ENCODE measurements around the gene GAL3ST3. TPM values are rescaled to one million over a fixed set of nuclear protein-coding genes. Genes with fewer than 3 reads are reported as not detected.

GAL3ST3 gene
- polyA plus RNA-seq, 1 experiment, result not detected

- no peak for DNase-seq (ENCODE audit: low read depth)
- TF ChIP-seq CTCF (IDR thresholded peaks at IDR 0.05; ENCODE audit: insufficient read depth, low read depth, low read length), result no peak
- no peak overlapping the region for H3K4me3 ChIP-seq (ENCODE audit: low read depth, low read length)
- POLR2A ChIA-PET, result no interaction called here
- peaks cover 6% of the 10 kb centered on the region; the same call in 1 of the 2 replicates for H3K36me3 ChIP-seq (ENCODE audit: control insufficient read depth, insufficient read depth, low read length)
- CTCF ChIA-PET, result interaction anchor here (1.5 to 1.6 kb wide), 2 partner anchors 51 to 147 kb away, joined by 3 read pairs; no protein-coding TSS in a partner anchor
- no peaks in the 10 kb centered on the region for H3K27me3 ChIP-seq (ENCODE audit: control insufficient read depth, insufficient read depth, low read length)
These were observed 24.7 kb upstream of the GAL3ST3 start for GRCh38 chr11:66073669-66074068.

GRCh38 chr11:66072518-66072917 is 23.6 kb upstream of the GAL3ST3 start:
- no peak for TF ChIP-seq CTCF (IDR thresholded peaks at IDR 0.05; ENCODE audit: insufficient read depth, low read depth, low read length)
- Histone ChIP-seq H3K27me3 (ENCODE audit: control insufficient read depth, insufficient read depth, low read length) (no peaks in the 10 kb centered on the region), H3K36me3 (ENCODE audit: control insufficient read depth, insufficient read depth, low read length) (peaks cover 15% of the 10 kb centered on the region), H3K4me3 (ENCODE audit: low read depth, low read length) (no peak overlapping the region)
- ChIA-PET CTCF (no interaction called here), POLR2A (no interaction called here)
- DNase-seq (ENCODE audit: low read depth), result no peak

GRCh38 chr11:66072081-66072480 is 23.1 kb upstream of the GAL3ST3 start:
- POLR2A ChIA-PET, result no interaction called here

GRCh38 chr11:66071381-66071801 is 22.4 kb upstream of the GAL3ST3 start:
- no peak for DNase-seq (ENCODE audit: low read depth)
- no peak for TF ChIP-seq CTCF (IDR thresholded peaks at IDR 0.05; ENCODE audit: insufficient read depth, low read depth, low read length)
- Histone ChIP-seq H3K36me3 (ENCODE audit: control insufficient read depth, insufficient read depth, low read length) (peaks cover 23% of the 10 kb centered on the region), H3K27me3 (ENCODE audit: control insufficient read depth, insufficient read depth, low read length) (no peaks in the 10 kb centered on the region), H3K4me3 (ENCODE audit: low read depth, low read length) (peak overlapping the region; percentile 84)
- ChIA-PET CTCF (interaction anchor here (0.8 to 5.2 kb wide), 7 partner anchors 8 to 154 kb away, joined by 3 to 125 read pairs (median 7); partner anchors contain the start of gene SF3B2), POLR2A (no interaction called here)

More at GRCh38 chr11:66072081-66072480, 23.1 kb upstream of the GAL3ST3 start:
- Histone ChIP-seq H3K4me3 (ENCODE audit: low read depth, low read length) (peak overlapping the region; percentile 84), H3K27me3 (ENCODE audit: control insufficient read depth, insufficient read depth, low read length) (no peaks in the 10 kb centered on the region), H3K36me3 (ENCODE audit: control insufficient read depth, insufficient read depth, low read length) (peaks cover 17% of the 10 kb centered on the region)
- no peak for DNase-seq (ENCODE audit: low read depth)
- TF ChIP-seq CTCF (IDR thresholded peaks at IDR 0.05; ENCODE audit: insufficient read depth, low read depth, low read length), result no peak
- CTCF ChIA-PET, result interaction anchor here (1.7 to 2.2 kb wide), 2 partner anchors 9 to 27 kb away, joined by 7 to 9 read pairs; no protein-coding TSS in a partner anchor

- H3K27me3 ChIP-seq (ENCODE audit: control insufficient read depth, insufficient read depth, low read length), result no peaks in the 10 kb centered on the region
- DNase-seq (ENCODE audit: low read depth), result no peak
- TF ChIP-seq CTCF (IDR thresholded peaks at IDR 0.05; ENCODE audit: insufficient read depth, low read depth, low read length), result no peak
- H3K4me3 ChIP-seq (ENCODE audit: low read depth, low read length), result peak overlapping the region; percentile 84
- ChIA-PET CTCF (interaction anchor here (0.8 to 5.2 kb wide), 9 partner anchors 9 to 155 kb away, joined by 3 to 125 read pairs (median 7); partner anchors contain the start of gene SF3B2), POLR2A (no interaction called here)
- peaks cover 23% of the 10 kb centered on the region for H3K36me3 ChIP-seq (ENCODE audit: control insufficient read depth, insufficient read depth, low read length)
These were observed 21.8 kb upstream of the GAL3ST3 start for GRCh38 chr11:66070604-66071380.

Measured in BJ (cell line).